Glomerular endothelial cell (primary cell): Measurements from ENCODE around the gene ARHGAP42. TPM values are rescaled to one million over a fixed set of nuclear protein-coding genes. Genes with fewer than 3 reads are reported as not detected.
A peak's percentile ranks its signal among the peaks of the same experiment; 100 is the strongest.

ENCODE experiments used
- DNase-seq: peaks from one replicate; pipeline ENCODE4 v3.0.0-alpha.2; 2011; ENCODE audit warnings: low read depth, low spot score; ENCODE audit errors: extremely low read depth
- total RNA-seq: library from RNA; depleted of rRNA; stranded (reverse); fragments of >200 nt; gene quantifications from 2 replicates; pipeline ENCODE4 v1.2.3, GENCODE V29; 2015

ARHGAP42 gene
- total RNA-seq, 1 donor from 2014 or later: 11.9 TPM

- DNase-seq: peak; percentile 48
Observed at GRCh38 chr11:100827934-100828661, 141.0 kb downstream of the ARHGAP42 start.

- no peak for DNase-seq
Observed at GRCh38 chr11:100830274-100830673, 143.2 kb downstream of the ARHGAP42 start.

- DNase-seq: no peak
Observed at GRCh38 chr11:100830978-100831732, 144.1 kb downstream of the ARHGAP42 start.

- DNase-seq: no peak
Observed at GRCh38 chr11:100831929-100832494, 144.9 kb downstream of the ARHGAP42 start.

- no peak for DNase-seq
Observed at GRCh38 chr11:100832829-100833228, 145.7 kb downstream of the ARHGAP42 start.

GRCh38 chr11:100833276-100833675 is 146.2 kb downstream of the ARHGAP42 start:
- no peak for DNase-seq

- no peak for DNase-seq
Observed at GRCh38 chr11:100835854-100836253, 148.8 kb downstream of the ARHGAP42 start.

- DNase-seq: no peak
Observed at GRCh38 chr11:100837311-100837710, 150.2 kb downstream of the ARHGAP42 start.

- no peak for DNase-seq
Observed at GRCh38 chr11:100841711-100842407, 154.8 kb downstream of the ARHGAP42 start.

- DNase-seq: no peak
Observed at GRCh38 chr11:100847696-100848216, 160.7 kb downstream of the ARHGAP42 start.

- DNase-seq: no peak
Observed at GRCh38 chr11:100849009-100849900, 162.2 kb downstream of the ARHGAP42 start.

- DNase-seq: no peak
Observed at GRCh38 chr11:100849901-100850235, 162.8 kb downstream of the ARHGAP42 start.

- no peak for DNase-seq
Observed at GRCh38 chr11:100851147-100851546, 164.1 kb downstream of the ARHGAP42 start.

GRCh38 chr11:100851584-100852152 is 164.6 kb downstream of the ARHGAP42 start:
- DNase-seq: no peak

- peak; percentile 27 for DNase-seq
Observed at GRCh38 chr11:100855466-100856067, 168.5 kb downstream of the ARHGAP42 start.

GRCh38 chr11:100857236-100858005 is 170.3 kb downstream of the ARHGAP42 start:
- no peak for DNase-seq

GRCh38 chr11:100860318-100861155 is 173.4 kb downstream of the ARHGAP42 start:
- no peak for DNase-seq

GRCh38 chr11:100861212-100861611 is 174.1 kb downstream of the ARHGAP42 start:
- no peak for DNase-seq
